ENCODE measurements around the gene DYNLRB2.

The DYNLRB2 gene

GRCh38 chr16:80541306-80541694 is 507 bp downstream of the DYNLRB2 start:
- H3K9me3 ChIP-seq (ENCODE audit: severe bottlenecking): no peaks in the 10 kb centered on the region
- H3K4me3 ChIP-seq (ENCODE audit: low read depth, low read length): no peak overlapping the region
- H3K36me3 ChIP-seq: no peaks in the 10 kb centered on the region
- no peak overlapping the region for H3K27ac ChIP-seq
- H3K27me3 ChIP-seq (ENCODE audit: insufficient read depth, low read depth, severe bottlenecking): peaks cover 6% of the 10 kb centered on the region
- no peak for DNase-seq
- TF ChIP-seq CTCF (IDR thresholded peaks at IDR 0.05; ENCODE audit: low read depth, low read length): no peak

- no peak for DNase-seq
- no peak overlapping the region for H3K27ac ChIP-seq
These were observed 2.4 kb downstream of the DYNLRB2 start for GRCh38 chr16:80543162-80543561.

GRCh38 chr16:80544326-80544725 is 3.5 kb downstream of the DYNLRB2 start:
- Histone ChIP-seq H3K27ac (no peak overlapping the region), H3K36me3 (no peaks in the 10 kb centered on the region), H3K27me3 (ENCODE audit: insufficient read depth, low read depth, severe bottlenecking) (peaks cover 6% of the 10 kb centered on the region), H3K4me3 (ENCODE audit: low read depth, low read length) (no peak overlapping the region), H3K9me3 (ENCODE audit: severe bottlenecking) (no peaks in the 10 kb centered on the region)
- no peak for TF ChIP-seq CTCF (IDR thresholded peaks at IDR 0.05; ENCODE audit: low read depth, low read length)
- DNase-seq: no peak

More at GRCh38 chr16:80543162-80543561, 2.4 kb downstream of the DYNLRB2 start:
- H3K9me3 ChIP-seq (ENCODE audit: severe bottlenecking): no peaks in the 10 kb centered on the region
- H3K27me3 ChIP-seq (ENCODE audit: insufficient read depth, low read depth, severe bottlenecking): peaks cover 6% of the 10 kb centered on the region
- H3K4me3 ChIP-seq (ENCODE audit: low read depth, low read length): no peak overlapping the region
- no peaks in the 10 kb centered on the region for H3K36me3 ChIP-seq
- TF ChIP-seq CTCF (IDR thresholded peaks at IDR 0.05; ENCODE audit: low read depth, low read length): no peak

- H3K27ac ChIP-seq: no peak overlapping the region
- H3K27me3 ChIP-seq (ENCODE audit: insufficient read depth, low read depth, severe bottlenecking): peaks cover 9% of the 10 kb centered on the region
- no peaks in the 10 kb centered on the region for H3K9me3 ChIP-seq (ENCODE audit: severe bottlenecking)
- H3K4me3 ChIP-seq (ENCODE audit: low read depth, low read length): no peak overlapping the region
- no peak for DNase-seq
- no peak for TF ChIP-seq CTCF (IDR thresholded peaks at IDR 0.05; ENCODE audit: low read depth, low read length)
- no peaks in the 10 kb centered on the region for H3K36me3 ChIP-seq
These were observed 5.5 kb downstream of the DYNLRB2 start for GRCh38 chr16:80546249-80546648.

GRCh38 chr16:80547145-80547544 is 6.4 kb downstream of the DYNLRB2 start:
- H3K4me3 ChIP-seq (ENCODE audit: low read depth, low read length): no peak overlapping the region
- no peak for DNase-seq
- H3K9me3 ChIP-seq (ENCODE audit: severe bottlenecking): no peaks in the 10 kb centered on the region
- no peak overlapping the region for H3K27ac ChIP-seq
- TF ChIP-seq CTCF (IDR thresholded peaks at IDR 0.05; ENCODE audit: low read depth, low read length): no peak
- H3K36me3 ChIP-seq: no peaks in the 10 kb centered on the region
- H3K27me3 ChIP-seq (ENCODE audit: insufficient read depth, low read depth, severe bottlenecking): peaks cover 9% of the 10 kb centered on the region

- TF ChIP-seq CTCF (IDR thresholded peaks at IDR 0.05; ENCODE audit: low read depth, low read length): no peak
- Histone ChIP-seq H3K9me3 (ENCODE audit: severe bottlenecking) (no peaks in the 10 kb centered on the region), H3K27ac (no peak overlapping the region), H3K36me3 (no peaks in the 10 kb centered on the region), H3K4me3 (ENCODE audit: low read depth, low read length) (no peak overlapping the region), H3K27me3 (ENCODE audit: insufficient read depth, low read depth, severe bottlenecking) (peaks cover 3% of the 10 kb centered on the region)
- no peak for DNase-seq
These were observed 11.5 kb downstream of the DYNLRB2 start for GRCh38 chr16:80552277-80552676.
